GM18511 (cell line): ENCODE results near the gene ST8SIA6.
"Not testable (repeated sequence)": the region's sequence is repeated elsewhere in the genome, so short reads cannot be mapped to it uniquely, and the experiment has no call there.

Source experiments
- ATAC-seq: cut with Tn5 transposase; IDR thresholded peaks from one replicate; pipeline ENCODE4 v1.9.1; 2021; ENCODE audit warnings: mild to moderate bottlenecking, moderate library complexity; ENCODE audit not compliant: unreplicated experiment

The ST8SIA6 gene

GRCh38 chr10:17427666-17428350 lies 26.6 kb downstream of the ST8SIA6 start:
- peak; percentile 11 for ATAC-seq

- no peak for ATAC-seq
Observed at GRCh38 chr10:17427201-17427600, 27.2 kb downstream of the ST8SIA6 start.

GRCh38 chr10:17426263-17426750 lies 28.1 kb downstream of the ST8SIA6 start:
- no peak for ATAC-seq

GRCh38 chr10:17425584-17426262 lies 28.7 kb downstream of the ST8SIA6 start:
- ATAC-seq = no peak

- no peak for ATAC-seq
Observed at GRCh38 chr10:17423632-17424186, 30.7 kb downstream of the ST8SIA6 start.

GRCh38 chr10:17422931-17423330 lies 31.5 kb downstream of the ST8SIA6 start:
- no peak for ATAC-seq

- no peak for ATAC-seq
Observed at GRCh38 chr10:17418249-17418648, 36.1 kb downstream of the ST8SIA6 start.

GRCh38 chr10:17416442-17417211 lies 37.8 kb downstream of the ST8SIA6 start:
- ATAC-seq = no peak

- ATAC-seq = no peak
Observed at GRCh38 chr10:17415046-17415658, 39.2 kb downstream of the ST8SIA6 start.

GRCh38 chr10:17414484-17414883 lies 39.9 kb downstream of the ST8SIA6 start:
- no peak for ATAC-seq

GRCh38 chr10:17413876-17414275 lies 40.5 kb downstream of the ST8SIA6 start:
- ATAC-seq = no peak

- no peak for ATAC-seq
Observed at GRCh38 chr10:17412323-17412722, 42.1 kb downstream of the ST8SIA6 start.

- ATAC-seq = no peak
Observed at GRCh38 chr10:17410907-17411306, 43.5 kb downstream of the ST8SIA6 start.

GRCh38 chr10:17409170-17409733 lies 45.1 kb downstream of the ST8SIA6 start:
- no peak for ATAC-seq

GRCh38 chr10:17407047-17407446 lies 47.3 kb downstream of the ST8SIA6 start:
- no peak for ATAC-seq

GRCh38 chr10:17406036-17406834 lies 48.2 kb downstream of the ST8SIA6 start:
- ATAC-seq = no peak

GRCh38 chr10:17403161-17403560 lies 51.2 kb downstream of the ST8SIA6 start:
- no peak for ATAC-seq

- not testable (repeated sequence) for ATAC-seq
Observed at GRCh38 chr10:17402040-17402439, 52.4 kb downstream of the ST8SIA6 start.

- no peak for ATAC-seq
Observed at GRCh38 chr10:17396004-17396403, 58.4 kb downstream of the ST8SIA6 start.

- ATAC-seq = no peak
Observed at GRCh38 chr10:17394854-17395253, 59.5 kb downstream of the ST8SIA6 start.
